PC-3 (cell line): ENCODE data around the gene INF2. TPM values are rescaled to one million over a fixed set of nuclear protein-coding genes. Genes with fewer than 3 reads are reported as not detected.

Experiments
- ATAC-seq: fragments of 200-7000 bp; cut with Tn5 transposase; 2 replicates; pipeline ENCODE4 v1.9.1; 2020; ENCODE audit warnings: mild to moderate bottlenecking, moderate library complexity
- BruUV-seq: library from RNA; stranded (reverse); fragments of 400-500 nt; replicated peaks from 2 replicates; lab custom pipeline; 2021; lab: Mats Ljungman, UMichigan
- CTCF ChIA-PET: fragments of 300-600 bp; sonication (Branson Sonifier 250); formaldehyde crosslinking; loops from one replicate; lab custom pipeline; 2022; ENCODE audit warnings: antibody characterized with exemption; lab: Charles Lee
- POLR2A ChIA-PET: fragments of 300-600 bp; sonication (Branson Sonifier 250); formaldehyde crosslinking; loops from one replicate; lab custom pipeline; 2022; ENCODE audit warnings: antibody characterized with exemption; ENCODE audit not compliant: unreplicated experiment; lab: Charles Lee
- DNase-seq: peaks from one replicate; pipeline ENCODE4 v3.0.0-alpha.2; 2015
- H2AFZ ChIP-seq: fragments of 300-600 bp; sonication (generic); 2 replicates; pipeline ENCODE4 v1.6.0; 2016; ENCODE audit warnings: antibody characterized with exemption, low read length
- H3F3A ChIP-seq: fragments of 300-600 bp; sonication (generic); one replicate; pipeline ENCODE4 v1.6.0; 2017; ENCODE audit warnings: antibody characterized with exemption, low read length, control low read depth, mild to moderate bottlenecking; ENCODE audit not compliant: unreplicated experiment
- H3K27ac ChIP-seq: fragments of 300-600 bp; sonication (generic); 2 replicates; pipeline ENCODE4 v1.5.1; 2016; ENCODE audit warnings: mild to moderate bottlenecking, low read length
- H3K27me3 ChIP-seq: fragments of 300-600 bp; sonication (generic); 2 replicates; pipeline ENCODE4 v1.6.1; 2016; ENCODE audit warnings: low read length, mixed read lengths
- H3K36me3 ChIP-seq: fragments of 300-600 bp; sonication (generic); 2 replicates; pipeline ENCODE4 v1.6.1; 2016; ENCODE audit warnings: low read depth, mixed run types, low read length, mixed read lengths
- H3K4me1 ChIP-seq: fragments of 300-600 bp; sonication (generic); 2 replicates; pipeline ENCODE4 v1.5.1; 2016; ENCODE audit warnings: low read length; ENCODE audit not compliant: insufficient read depth
- H3K4me2 ChIP-seq: fragments of 300-600 bp; sonication (generic); 2 replicates; pipeline ENCODE4 v1.6.0; 2016; ENCODE audit warnings: low read length
- H3K4me3 ChIP-seq: fragments of 300-600 bp; sonication (generic); 2 replicates; pipeline ENCODE4 v1.5.1; 2016; ENCODE audit warnings: mild to moderate bottlenecking, low read length, mixed read lengths
- H3K79me2 ChIP-seq: fragments of 300-600 bp; sonication (generic); 2 replicates; pipeline ENCODE4 v1.6.1; 2017; ENCODE audit warnings: low read length, mixed read lengths
- H3K9ac ChIP-seq: fragments of 300-600 bp; sonication (generic); 2 replicates; pipeline ENCODE4 v1.6.0; 2016; ENCODE audit warnings: mild to moderate bottlenecking, low read length
- H3K9me2 ChIP-seq: fragments of 300-600 bp; sonication (generic); replicated peaks from 2 replicates; pipeline ENCODE4 v1.6.1; 2016; ENCODE audit warnings: mixed run types, low read length, mixed read lengths
- H3K9me3 ChIP-seq: fragments of 300-600 bp; sonication (generic); 2 replicates; pipeline ENCODE4 v1.6.1; 2016; ENCODE audit warnings: low read length, mixed read lengths
- H4K20me1 ChIP-seq: fragments of 300-600 bp; sonication (generic); 2 replicates; pipeline ENCODE4 v1.6.1; 2016; ENCODE audit warnings: low read length, mixed read lengths
- CTCF ChIP-seq: fragments of 300-600 bp; sonication (generic); conservative IDR thresholded peaks from 2 replicates; pipeline ENCODE4 v1.5.1; 2017; ENCODE audit warnings: antibody characterized with exemption, low read depth, mild to moderate bottlenecking, low read length
- EZH2 ChIP-seq: fragments of 300-600 bp; sonication (generic); IDR thresholded peaks from one replicate; pipeline ENCODE4 v1.6.1; 2017; ENCODE audit warnings: antibody characterized with exemption, mild to moderate bottlenecking, low read length; ENCODE audit not compliant: unreplicated experiment
- EZH2phosphoT487 ChIP-seq: fragments of 300-600 bp; sonication (generic); IDR thresholded peaks from 2 replicates; pipeline ENCODE4 v1.6.1; 2018; ENCODE audit warnings: mild to moderate bottlenecking, antibody characterized with exemption, low read length, borderline replicate concordance
- intact Hi-C: fragments of 100-400 bp; cut with micrococcal nuclease; formaldehyde crosslinking; loops from 2 replicates; pipeline ENCODE4 v1.9.0; 2023
- total RNA-seq: library from RNA; depleted of rRNA; stranded (reverse); fragments of >200 nt; gene quantifications from 2 replicates; pipeline ENCODE4 v1.2.3, GENCODE V29; 2014

The INF2 gene
- total RNA-seq, 1 experiment from 2014 or later: 132 TPM

DNA sequence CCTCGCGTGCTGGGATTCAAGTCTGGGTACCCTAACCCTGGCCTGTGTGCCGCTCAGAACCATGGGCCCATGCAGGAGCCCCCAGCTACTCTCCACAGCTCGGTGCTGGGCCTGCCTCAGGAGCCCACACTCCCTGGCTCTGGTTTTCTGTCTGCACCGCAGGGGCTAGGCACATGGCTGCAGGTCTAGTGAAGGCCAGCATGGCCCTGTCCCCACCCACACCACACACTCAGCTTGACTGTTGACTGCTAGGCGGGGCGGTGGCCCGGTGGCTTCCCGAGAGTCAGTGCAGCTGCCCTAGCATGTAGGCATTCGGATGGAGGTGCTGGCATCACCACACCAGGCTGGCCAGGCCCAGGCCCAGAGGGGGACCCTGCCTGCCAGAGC, 7.9 kb downstream of the INF2 start:
- ChIA-PET POLR2A (no interaction called here), CTCF (no interaction called here)
- Histone ChIP-seq H3K9ac (no peak overlapping the region), H3K4me3 (no peak overlapping the region), H3K9me2 (no peaks in the 10 kb centered on the region), H3F3A (no peaks in the 10 kb centered on the region), H3K36me3 (peaks cover 20% of the 10 kb centered on the region; the same call in 1 of the 2 replicates), H3K4me1 (peaks cover 21% of the 10 kb centered on the region), H4K20me1 (peaks cover 38% of the 10 kb centered on the region), H3K79me2 (peaks cover 78% of the 10 kb centered on the region), H3K9me3 (no peaks in the 10 kb centered on the region), H3K27ac (no peak overlapping the region), H3K4me2 (no peak overlapping the region), H3K27me3 (no peaks in the 10 kb centered on the region), H2AFZ (no peak overlapping the region)
- TF ChIP-seq EZH2phosphoT487: no peak
- TF ChIP-seq EZH2: no peak
- no peak for TF ChIP-seq CTCF
- BruUV-seq: no TSS peak
- no peak for DNase-seq
- ATAC-seq: no peak
- intact Hi-C loops: no loop called here

- intact Hi-C loops: no loop called here
- no peaks in the 10 kb centered on the region for H3F3A ChIP-seq
- DNase-seq (no peak), ATAC-seq (no peak)
- peaks cover 21% of the 10 kb centered on the region; the same call in 1 of the 2 replicates for H3K36me3 ChIP-seq
- BruUV-seq: no TSS peak
- TF ChIP-seq CTCF (no peak), EZH2phosphoT487 (no peak), EZH2 (no peak)
- peaks cover 31% of the 10 kb centered on the region for H4K20me1 ChIP-seq
- H2AFZ ChIP-seq: no peak overlapping the region
- no peak overlapping the region for H3K27ac ChIP-seq
- no peaks in the 10 kb centered on the region for H3K27me3 ChIP-seq
- ChIA-PET CTCF (no interaction called here), POLR2A (no interaction called here)
- H3K9me2 ChIP-seq: no peaks in the 10 kb centered on the region
- H3K4me2 ChIP-seq: no peak overlapping the region
- H3K9ac ChIP-seq: no peak overlapping the region
- peaks cover 19% of the 10 kb centered on the region for H3K4me1 ChIP-seq
- H3K79me2 ChIP-seq: peaks cover 71% of the 10 kb centered on the region
- no peaks in the 10 kb centered on the region for H3K9me3 ChIP-seq
- no peak overlapping the region for H3K4me3 ChIP-seq
These were observed 8.6 kb downstream of the INF2 start for GRCh38 chr14:104697892-104698583.

DNA sequence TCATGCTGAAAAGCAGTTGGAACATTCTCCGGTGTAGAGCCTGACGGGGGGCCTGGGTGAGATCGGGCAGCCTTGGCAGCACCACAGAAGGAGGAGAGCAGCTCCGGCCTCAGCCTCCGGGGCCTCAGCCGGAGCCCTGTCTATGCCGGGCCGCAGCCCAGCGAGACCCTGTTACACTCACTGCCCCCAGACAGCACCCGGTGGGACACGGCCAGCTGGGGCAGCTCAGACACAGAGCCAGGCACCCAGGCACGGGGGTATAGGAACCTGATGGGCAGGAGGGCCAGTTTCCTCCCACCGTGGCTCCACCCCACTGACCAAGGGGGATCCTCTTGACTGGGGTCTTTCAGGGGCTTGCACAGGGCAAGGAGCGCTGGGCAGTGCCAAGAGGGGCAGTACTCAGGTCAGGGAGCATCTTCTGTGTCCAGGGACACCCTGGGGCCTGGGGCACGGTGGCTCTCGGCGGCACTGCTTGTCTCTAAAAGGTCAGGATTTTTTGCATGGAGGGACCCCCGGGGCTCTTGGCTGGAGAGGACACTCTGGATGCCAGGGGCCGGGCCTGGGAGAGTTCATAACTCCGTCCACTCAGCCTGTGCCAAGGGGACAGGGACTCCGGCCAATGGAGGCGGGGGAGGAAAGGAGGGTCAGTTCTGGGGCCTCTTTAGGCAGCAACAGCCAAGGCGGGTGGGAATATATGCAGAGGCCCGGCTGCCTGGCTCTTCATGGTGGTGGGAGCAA, 9.4 kb downstream of the INF2 start:
- H3K4me1 ChIP-seq: peaks cover 11% of the 10 kb centered on the region
- H3F3A ChIP-seq: no peaks in the 10 kb centered on the region
- H3K4me2 ChIP-seq: no peak overlapping the region
- TF ChIP-seq EZH2 (no peak), CTCF (no peak), EZH2phosphoT487 (no peak)
- no peak overlapping the region for H2AFZ ChIP-seq
- peaks cover 23% of the 10 kb centered on the region; the same call in 1 of the 2 replicates for H4K20me1 ChIP-seq
- intact Hi-C loops: no loop called here
- peaks cover 29% of the 10 kb centered on the region; the same call in 1 of the 2 replicates for H3K36me3 ChIP-seq
- peaks cover 63% of the 10 kb centered on the region for H3K79me2 ChIP-seq
- H3K27me3 ChIP-seq: no peaks in the 10 kb centered on the region
- H3K27ac ChIP-seq: no peak overlapping the region
- DNase-seq: no peak
- H3K4me3 ChIP-seq: no peak overlapping the region
- BruUV-seq: no TSS peak
- H3K9me2 ChIP-seq: no peaks in the 10 kb centered on the region
- ATAC-seq: no peak
- CTCF ChIA-PET: no interaction called here
- POLR2A ChIA-PET: no interaction called here
- H3K9me3 ChIP-seq: no peaks in the 10 kb centered on the region
- no peak overlapping the region for H3K9ac ChIP-seq
